NCI-H2029 (cell line): ENCODE data around the gene MPP4.
"Not testable (repeated sequence)": the region's sequence is repeated elsewhere in the genome, so short reads cannot be mapped to it uniquely, and the experiment has no call there.

Experiments
- DNase-seq: peaks from one replicate; lab custom pipeline; 2025; lab: John Stamatoyannopoulos, UW

Gene MPP4

DNA sequence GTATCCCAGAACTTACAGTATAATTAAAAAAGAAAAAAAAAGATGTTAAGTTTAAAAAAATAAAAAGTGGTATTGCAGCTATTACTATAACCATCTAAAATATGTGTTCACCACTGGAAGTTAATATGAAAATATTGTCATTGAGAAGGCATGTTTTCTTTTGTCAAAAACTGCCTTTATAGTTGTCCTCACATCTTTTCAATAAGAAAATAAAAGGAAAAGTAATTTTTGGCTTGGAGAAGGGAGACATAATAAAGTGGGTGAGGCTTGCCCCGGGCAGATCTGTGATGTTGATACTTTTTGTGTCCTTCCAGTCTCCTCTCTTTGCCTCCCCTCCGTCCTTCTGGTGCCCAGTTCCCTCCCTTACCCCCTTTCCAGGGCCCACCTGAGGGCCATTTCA lies 24.9 kb downstream of the MPP4 start:
- DNase-seq = no peak

DNA sequence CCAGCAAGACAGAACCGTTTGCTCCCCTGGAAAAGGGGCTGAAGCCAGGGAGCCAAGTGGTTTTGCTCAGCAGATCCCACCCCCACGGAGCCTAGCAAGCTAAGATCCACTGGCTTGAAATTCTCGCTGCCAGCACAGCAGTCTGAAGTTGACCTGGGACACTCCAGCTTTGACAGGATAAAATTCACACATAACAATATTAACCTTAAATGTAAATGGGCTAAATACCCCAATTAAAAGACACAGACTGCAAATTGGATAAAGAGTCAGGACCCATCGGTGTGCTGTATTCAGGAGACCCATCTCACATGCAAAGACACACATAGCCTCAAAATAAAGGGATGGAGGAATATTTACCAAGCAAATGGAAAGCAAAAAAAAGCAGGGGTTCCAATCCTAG lies 27.2 kb downstream of the MPP4 start:
- not testable (repeated sequence) for DNase-seq

DNA sequence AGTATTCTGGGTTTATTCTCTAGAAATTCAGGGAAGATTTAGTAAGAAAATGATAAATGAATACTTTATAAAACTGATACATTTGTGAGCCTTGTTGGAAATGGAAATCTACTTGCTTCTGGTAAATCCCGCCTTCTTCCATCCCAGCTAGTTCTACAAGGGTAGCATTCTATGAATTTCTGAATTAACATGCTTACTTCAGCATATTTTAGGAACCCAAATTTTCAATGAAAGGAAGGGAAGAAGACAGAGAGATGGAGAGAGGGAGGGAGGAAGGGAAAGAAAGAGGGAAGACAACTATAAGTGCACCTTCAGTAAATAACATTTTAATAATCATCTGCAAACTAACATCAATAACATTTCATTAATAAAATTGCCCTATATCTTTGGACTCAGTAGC lies 28.6 kb downstream of the MPP4 start:
- DNase-seq = no peak

DNA sequence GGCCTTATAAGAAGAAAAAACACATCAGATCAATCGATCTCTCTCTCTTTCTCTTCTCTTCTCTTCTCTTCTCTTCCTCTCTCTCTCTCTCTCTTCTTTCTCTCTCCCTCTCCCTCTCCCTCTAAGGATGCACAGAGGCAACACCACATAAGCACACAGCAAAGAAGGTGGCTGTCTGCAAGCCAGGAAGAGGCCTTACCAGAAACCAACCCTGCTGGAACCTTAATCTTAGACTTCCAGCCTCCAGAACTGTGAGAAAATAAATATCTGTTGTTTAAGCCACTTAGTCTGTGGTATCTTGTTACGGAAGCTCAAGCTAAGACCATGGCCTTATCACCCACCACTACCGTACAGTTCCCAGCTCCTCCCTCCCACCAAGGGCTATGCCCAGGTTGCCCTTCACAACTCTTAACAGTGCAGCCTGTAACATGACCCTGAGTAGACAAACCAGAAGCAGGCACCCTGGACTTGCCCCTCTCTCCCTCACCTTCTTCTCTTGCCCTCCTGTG lies 30.0 kb downstream of the MPP4 start:
- DNase-seq = no peak

DNA sequence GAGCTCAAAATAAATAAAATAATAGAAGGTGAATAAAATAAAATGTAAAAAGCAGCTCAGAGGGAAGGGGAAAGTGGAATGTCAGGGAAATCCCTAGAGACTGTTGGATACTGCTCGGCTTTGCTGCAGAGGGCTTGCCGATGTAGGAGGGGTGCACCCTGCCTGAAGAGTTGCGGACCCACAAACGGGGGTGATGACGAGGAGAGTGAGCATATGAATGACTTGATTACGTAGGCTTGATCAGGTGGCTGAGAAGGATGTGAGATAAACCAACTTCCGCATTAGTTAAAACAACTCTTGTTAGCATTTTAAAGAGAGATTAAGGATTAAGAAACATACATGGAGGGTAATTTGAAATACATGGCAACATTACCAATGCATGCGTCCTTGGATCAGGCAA lies 34.1 kb downstream of the MPP4 start:
- DNase-seq = no peak

DNA sequence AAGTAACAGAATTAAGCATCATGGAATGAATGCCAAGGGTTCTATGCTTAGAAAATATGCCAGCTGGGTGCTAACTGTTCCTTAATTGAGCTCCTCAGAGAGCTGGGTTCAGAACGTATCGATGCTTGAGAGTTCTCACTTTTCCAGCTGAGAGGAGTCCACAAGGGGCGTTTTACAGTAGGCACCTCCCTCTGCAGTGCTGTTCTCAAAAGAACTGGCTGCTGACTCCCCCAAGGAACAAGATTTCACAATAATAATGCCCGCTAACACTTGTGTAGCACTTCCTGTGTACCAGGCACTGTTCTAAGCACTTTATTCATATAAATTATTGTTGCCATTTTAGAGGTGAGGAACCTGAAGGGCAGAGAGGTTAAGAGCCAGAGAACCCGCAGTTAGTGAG lies 37.1 kb downstream of the MPP4 start:
- DNase-seq = no peak

DNA sequence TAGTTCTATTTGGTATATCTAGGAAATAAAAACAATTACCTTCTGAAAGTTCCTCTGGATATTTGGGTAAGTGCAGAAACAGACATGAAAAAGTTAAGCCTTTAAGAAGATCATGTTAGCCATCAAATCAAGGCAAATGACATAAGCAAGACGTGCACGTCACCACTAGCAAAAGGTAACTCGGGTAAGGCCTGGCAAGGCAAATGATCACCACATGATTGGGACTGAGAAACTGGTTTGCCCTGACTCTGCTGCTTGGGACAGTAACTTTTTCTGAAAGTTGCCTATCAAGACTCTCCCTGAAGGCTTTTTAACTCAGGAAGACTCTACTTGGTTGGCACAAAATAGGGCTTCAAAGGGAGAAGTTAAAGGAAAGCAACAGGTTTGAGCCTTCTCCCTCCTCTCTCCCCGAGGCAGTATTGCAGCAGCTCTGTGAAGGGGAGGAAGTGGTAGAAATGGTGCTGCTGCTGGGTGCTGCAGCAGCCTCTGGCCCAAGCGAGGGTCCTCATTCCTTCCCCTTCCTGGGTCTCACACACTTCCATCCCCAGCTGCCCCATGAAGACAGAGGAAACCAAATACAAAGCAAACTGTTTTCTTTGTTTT lies 38.0 kb downstream of the MPP4 start:
- DNase-seq = no peak

DNA sequence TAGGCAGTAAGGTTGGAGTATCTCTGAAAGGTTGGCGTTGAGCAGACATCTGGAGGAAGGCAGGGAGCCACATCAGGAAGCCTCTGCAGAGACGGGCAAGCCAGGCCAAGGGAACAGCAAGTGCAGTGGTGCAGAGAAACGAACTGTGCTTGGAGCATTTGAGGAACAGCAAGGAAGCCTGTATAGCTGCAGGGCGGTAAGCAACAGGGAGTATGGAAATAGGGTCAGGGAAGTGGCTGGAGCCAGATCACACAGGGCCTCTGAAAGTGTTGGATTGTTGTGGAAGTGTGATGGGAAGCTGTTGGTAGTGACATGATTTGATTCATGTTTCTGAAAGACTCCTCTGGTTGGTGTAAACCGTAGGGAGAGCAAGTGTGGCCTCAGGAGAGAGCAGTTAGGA lies 41.7 kb downstream of the MPP4 start:
- no peak for DNase-seq

DNA sequence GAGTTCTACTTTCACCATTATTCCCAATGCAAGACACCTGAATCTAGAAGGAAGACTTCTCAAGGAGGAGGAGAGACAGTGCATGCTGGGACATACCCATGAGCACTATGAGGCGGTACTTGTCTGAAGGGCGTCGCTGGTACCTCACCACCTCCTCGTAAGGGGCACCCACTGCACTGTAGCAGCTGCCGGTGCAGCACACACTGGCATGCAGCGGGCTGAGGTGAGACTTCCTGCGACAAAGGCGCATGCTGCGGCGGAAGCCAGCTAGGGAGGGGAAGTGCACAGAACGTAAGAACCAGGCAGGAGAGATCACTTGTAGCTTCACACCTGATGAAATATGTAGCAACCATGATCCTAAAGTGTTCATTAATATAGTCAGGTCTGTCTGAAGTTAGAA lies 42.3 kb downstream of the MPP4 start:
- no peak for DNase-seq

DNA sequence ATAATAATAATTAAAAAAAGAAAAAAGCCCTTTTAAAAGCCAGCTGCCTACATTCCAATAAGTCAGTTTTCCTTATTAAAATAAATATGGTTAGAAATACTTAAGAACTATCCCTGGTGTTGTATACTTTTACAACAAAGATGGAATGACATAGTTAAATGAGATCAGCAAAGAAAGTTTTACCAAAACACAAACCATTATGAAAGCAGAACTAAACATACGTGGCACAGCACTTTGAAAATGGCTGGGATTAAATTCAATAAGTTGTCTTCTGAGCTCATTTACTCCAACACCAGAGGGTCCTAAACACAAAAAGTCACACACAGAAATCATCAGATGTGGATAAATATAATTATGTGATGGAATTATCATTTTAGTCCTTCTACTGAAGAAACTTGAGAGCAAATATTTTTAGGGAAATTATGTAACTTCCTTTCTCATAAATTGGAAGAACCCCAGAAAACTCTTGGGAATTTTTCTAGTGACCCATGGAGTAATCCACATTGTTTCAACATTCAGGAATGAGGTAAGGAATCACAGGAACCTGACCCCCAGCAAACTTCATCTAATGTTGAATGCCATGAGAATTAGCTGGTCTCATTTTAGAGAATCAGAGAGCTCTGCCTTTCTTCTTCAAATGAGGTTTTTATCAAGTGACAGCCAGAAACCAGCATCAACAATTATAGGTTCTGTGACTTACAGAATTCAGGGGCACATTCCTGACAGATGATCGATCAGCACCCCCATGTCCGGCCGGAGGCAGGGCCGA lies 43.6 kb downstream of the MPP4 start:
- DNase-seq = no peak

DNA sequence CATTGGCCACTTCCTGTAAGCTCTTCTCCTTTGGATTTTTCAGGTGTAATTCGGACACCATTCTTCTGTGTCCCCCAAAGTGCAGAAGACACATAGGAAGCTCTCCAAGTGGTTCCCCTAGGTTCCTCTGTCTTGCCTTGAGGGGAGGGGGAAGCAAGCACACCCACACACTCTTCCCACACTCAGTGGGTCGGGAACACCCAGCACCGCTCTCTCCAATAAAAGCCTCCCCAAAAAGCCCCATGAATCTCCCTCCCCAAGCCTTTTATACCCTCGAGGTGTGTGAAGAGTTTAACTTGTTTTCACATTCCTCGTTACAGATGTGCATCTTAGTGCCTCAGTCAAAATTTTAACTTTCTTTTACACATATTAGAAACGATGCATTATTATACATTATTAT lies 45.2 kb downstream of the MPP4 start:
- no peak for DNase-seq

DNA sequence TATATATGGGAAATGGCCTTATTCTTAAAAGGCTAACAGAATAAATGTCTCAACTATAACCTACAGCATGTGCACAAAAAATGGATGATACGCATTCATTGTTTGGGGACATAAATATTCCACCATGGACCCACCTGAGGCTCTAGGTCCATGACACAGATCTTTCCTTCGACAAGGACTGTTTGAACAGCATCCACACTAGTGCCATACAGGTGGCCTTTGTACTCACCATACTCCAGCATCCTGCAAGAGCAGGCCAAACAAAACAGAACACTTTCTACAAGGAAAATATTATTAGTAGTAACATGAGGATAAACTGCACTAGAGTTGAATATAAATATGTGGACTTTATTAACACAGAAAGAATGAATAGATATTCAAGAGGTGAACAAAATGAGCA lies 49.0 kb downstream of the MPP4 start:
- DNase-seq = no peak

DNA sequence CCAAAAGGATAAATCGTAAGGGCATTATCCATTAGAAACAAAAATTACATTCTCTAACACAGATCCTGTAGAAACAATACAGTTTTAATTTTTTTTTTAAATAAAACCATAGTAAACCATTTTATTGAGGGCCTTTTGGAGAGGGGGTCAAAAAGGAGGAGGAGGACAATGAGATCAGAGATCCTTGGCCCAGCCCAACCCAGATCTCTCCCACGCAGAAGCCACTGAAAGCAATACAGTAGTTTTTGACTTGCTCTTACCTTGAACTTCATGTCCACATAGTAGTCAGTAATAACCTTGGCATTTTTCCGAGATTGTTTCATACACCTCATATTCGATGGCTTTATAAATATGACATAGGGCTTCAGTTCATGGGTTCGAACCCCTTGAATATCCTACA lies 51.0 kb downstream of the MPP4 start:
- no peak for DNase-seq

DNA sequence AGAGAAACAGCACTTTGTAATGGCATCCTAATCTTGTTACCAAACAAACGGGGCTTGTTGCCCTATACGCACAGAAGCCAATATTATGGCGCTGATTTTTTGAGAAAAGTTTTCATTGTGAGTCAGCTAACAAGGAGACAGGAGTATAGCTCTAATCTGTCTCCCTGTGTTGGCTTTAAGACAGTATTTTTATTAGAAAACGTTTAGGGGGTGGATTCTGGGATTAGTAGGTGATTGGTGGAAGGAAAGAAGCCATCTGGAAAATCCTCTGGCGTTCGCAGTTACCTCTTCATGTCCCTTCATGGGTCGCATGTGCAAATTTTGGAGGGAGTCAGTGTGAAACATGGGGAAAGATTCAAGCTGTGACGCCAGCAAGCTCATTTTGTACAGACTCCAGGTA lies 54.4 kb downstream of the MPP4 start:
- DNase-seq = no peak

DNA sequence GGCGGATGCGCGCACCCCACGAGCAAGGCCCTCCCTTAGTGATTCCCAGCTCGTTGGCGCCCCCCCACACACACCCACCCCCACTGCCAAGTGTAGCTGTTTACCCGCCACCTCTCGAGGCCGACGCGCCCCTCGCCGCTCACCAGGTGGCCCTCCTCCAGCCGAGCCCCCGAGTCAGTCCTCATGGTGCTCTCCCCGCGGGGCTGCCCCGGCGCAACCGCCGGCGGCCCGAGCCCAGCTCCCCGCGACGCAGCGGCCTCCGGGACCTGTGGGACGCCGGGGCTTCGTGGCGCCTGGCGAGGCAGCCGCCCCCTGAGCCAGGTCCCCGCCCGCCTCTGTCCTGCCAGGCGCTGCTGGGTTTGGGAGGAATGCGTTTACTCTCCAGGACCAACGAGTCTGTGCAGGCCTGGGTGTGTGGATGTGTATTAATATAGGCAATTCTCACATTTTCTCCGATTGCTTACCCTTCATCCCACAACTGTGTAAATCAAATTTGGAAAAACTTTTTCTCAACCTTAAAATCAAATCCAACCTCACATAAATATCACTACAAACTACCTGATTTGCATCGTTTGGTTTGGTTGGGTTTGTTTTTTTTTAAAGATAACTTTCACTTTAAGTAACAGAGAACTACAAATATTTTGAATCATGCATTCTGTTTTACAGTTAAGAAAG lies 55.1 kb downstream of the MPP4 start, which contains the start of gene TMEM237:
Gene TMEM237 (minus strand): TSS at position 288 of the 675 bp plus-strand sequence. CDS start 103 bp downstream, at position 185.
- DNase-seq = no peak

DNA sequence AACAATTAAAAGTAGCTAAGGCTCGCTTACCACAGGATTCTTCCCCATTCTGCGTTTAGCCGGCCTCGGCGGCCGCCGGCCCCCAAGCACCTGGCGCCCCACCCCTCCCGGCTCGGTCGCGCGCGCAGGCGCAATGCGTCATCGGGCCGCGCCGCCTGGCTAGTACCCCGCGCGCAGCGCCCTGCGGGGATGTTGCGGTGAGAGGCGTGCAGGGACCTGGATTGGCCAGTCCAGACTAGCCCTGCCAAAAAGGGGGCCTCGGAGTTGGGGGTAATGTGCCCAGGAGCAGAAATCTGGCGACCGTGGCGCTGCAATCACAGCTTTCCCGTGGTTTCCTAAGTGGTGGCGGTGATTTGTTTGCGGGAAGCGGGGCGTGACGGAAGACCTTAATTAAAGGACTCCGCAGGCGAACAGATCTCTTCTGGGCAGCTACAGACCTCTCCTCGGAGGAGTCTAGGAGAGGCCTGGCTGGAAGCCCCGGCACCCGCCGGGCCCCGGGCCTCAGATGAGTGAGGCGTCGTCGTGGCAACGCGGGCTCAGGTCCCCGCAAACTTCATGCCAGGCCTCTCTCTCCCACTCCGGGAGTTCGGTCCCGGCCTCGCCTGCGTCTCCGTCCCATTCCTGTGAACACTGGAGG lies 55.7 kb downstream of the MPP4 start:
- DNase-seq = peak; percentile 42

DNA sequence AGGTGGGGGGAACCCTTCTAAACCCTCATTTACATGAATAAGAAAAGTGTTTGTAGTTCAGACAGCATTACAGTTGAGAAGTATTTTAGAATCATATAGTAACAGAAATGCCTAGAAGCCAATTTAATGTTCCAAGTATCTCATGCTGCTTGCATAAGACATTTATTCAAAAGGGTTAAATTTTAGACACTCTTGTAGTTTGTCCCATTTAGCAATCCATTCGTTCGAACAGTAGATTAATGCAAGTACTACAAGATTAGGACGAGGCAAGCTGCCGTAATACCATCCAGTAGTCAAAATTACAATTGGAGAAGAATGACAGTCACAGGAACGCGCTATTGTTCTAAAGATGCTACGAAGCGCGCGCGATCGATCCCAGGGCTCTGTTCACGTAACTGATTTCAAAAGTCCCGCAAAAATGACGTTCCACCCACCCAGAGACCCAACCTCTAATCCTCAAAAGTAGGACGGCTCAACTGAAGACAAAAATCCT lies 56.3 kb downstream of the MPP4 start:
- peak; percentile 42 for DNase-seq

DNA sequence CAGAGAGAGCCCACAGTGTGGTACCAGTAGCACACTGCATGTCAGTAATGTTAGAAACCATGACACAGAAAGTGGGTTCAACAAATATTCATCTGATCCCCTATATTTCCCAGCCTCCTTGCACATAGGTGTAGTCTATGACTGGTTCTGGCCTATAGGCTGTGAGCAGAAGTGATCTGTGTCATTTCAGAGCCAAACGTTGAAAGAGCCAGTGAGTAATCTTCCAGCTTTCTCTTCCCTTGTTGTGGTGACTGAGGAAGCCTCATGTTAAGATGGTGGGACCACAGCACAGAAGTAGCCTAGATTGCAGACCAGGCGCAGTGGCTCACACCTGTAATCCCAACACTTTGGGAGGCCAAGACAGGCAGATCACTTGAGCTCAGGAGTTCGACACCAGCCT lies 59.2 kb downstream of the MPP4 start:
- DNase-seq = no peak

DNA sequence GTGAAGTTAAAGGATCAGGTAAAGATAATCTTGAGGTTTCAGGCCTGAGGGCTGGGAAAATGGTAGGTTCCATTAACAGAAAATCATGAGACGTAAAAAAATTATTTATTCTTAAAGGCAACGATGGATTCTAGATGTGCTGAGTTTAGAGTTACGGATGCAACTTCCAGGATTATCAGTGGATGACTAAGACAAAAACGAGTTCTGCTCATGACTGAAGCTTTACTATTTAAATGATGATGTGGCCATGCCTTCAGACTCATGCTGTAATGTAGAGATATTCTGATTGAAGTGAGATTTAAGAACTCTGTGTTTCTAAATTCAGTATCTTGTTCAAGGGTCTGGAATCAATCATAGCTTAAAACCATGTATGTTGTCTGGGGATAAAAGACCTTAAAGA lies 60.1 kb downstream of the MPP4 start:
- no peak for DNase-seq

DNA sequence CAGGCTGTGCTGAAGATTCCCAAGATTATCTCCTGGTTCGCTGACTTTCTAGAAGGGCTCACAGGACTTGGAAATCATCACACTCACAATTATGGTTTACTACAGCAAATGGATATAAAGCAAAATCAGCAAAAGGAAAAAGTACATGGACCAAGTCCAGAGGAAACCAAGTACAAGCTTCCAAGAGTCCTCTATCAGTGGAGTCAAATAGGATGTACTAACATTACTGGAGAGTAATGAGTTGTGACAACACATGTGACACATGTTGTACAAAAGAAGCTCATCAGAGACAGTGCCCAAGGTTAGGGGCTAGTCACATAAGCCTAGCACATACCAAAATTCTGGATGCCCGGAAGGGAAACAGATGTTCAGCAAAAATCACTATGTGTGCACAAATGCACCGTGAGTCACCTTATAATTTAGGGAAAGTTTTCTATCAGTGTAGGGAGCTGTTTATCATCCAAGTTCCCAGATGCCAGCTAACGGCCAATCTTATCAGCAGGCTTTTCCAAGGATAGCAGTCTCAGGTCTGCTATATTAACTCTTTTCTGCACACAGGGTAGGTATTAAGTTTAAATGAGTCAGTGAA lies 64.7 kb downstream of the MPP4 start:
- DNase-seq = no peak

DNA sequence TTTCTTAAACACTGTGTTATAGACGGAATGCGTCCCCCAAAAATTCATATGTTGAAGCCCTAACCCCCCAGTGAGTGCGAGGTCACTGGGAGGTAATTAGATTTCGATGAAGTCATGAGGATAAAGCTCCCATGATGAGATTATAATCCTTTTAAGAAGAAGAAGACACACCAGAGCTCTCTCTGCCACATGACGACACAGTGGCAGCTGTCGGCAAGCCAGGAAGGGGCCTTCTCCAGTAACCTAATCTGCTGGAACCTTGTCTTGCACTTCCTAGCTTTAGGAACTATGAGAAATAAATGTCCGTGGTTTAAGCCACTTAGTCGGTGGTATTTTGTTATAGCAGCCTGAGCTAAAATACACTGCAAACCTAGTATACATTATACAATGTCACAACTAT lies 67.4 kb downstream of the MPP4 start:
- DNase-seq = no peak

DNA sequence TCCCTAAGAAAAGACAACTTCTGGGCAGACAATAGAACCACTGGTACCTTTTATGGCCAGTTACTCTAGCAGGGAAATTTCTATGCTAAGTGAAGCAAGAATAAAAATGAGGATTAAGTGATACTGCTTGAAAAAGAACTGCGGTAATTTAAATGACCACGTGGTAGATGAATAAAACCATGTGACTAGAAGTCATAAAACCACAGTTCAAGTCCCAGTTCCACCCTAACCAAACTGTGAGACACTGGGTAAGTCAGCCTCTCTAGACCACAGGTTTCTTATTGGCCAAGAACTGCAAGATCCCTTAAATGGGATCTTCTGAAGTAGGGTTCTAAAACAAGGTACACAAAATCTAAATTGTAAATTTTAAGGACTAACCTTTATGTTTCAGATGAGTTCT lies 67.9 kb downstream of the MPP4 start:
- DNase-seq = no peak
